GM19438 (cell line): ENCODE results near the gene KIZ.
"Not testable (repeated sequence)": the region's sequence is repeated elsewhere in the genome, so short reads cannot be mapped to it uniquely, and the experiment has no call there.

Experiments used
- ATAC-seq: cut with Tn5 transposase; IDR thresholded peaks from one replicate; pipeline ENCODE4 v1.9.1; 2021; ENCODE audit warnings: low read depth; ENCODE audit not compliant: unreplicated experiment

KIZ gene

GRCh38 chr20:21219686-21220085 is 93.8 kb downstream of the KIZ start:
- ATAC-seq: no peak

DNA sequence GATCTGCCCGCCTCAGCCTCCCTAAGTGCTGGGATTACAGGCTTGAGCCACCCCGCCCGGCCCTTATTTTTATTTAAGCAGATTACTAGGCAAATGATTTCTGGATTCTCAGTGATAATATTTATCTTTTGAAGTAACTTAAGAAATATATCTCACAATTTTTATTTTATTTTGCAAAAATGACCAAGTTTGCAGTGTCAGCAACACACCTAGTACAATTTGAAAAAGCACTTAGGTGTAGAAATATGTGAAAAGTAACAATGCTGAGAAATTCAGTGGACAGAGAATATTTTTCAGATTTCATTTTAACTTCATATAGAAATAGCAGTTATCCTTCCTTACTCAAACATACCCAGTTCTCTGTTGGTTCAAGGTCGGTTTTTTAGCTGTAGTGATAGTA is 98.3 kb downstream of the KIZ start:
- no peak for ATAC-seq

DNA sequence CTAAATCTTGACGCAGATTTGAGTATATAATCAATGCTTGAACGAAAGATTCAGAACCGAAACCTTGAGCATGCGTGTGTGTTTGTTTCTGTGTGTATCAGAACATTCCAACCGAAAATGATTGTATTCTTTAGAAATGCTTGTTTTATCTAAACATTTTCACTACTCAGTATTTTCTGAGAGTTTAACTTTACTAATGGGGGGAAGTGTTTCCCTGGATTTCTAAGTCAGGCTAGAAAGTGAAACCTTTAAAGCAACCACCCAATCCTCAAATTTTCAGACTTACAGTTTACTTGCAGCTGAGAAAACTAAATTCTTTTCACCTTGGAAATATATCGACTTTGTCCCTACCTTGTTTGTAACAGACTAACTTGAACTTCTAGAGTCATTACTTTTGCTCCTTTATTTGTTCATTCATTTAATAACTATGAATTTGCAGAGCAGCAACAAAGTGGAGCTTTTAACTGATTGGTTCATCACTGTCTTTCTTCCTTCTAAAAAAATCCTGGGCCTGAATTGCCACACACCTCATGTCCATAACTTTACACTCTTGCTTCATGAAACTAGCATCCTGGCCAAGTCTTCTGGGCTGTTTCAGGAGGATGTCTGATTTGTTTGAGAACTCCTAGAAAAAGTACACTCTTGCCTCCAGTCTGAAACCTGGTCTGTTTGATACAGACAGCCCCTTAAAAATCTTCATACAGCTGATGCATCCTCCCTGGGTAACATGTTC is 99.5 kb downstream of the KIZ start:
- no peak for ATAC-seq

DNA sequence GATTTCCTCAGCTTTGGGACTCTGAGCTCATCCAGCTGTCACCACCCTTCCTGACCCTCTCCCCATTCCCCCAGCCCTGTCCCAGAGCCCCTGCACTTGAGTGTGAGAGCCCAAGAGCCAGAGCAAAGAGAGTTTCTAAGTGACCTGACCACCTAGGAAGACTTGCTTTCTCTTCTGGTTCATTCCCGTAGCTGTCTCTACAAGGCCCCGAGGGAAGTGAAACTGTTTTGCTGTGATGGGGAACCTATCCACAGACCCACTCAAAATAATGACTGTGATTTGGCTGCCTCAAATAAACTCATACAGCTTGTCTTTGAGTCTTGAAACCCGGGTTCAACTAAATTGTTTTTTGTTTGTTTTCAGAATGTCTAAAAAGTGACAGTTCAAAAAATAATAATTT is 102.6 kb downstream of the KIZ start:
- no peak for ATAC-seq

DNA sequence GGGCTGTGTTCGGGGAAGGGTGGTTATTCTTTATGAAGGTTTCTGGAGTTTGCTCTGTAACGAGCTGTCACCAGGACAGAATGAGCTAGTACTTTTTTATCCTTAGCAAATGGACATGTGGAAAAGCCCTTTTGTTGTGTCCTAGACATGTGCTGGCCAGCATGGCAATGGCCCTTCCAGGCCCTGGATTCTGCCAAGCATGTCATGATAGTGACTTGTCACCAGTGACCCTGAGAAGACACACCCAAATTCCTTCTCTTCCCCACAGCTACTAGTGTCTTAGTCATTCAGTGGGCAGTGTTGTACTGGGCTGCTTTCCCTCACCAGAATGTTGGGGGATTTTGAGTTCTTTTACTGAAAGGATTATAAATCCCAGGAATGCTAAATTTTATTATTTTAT is 103.3 kb downstream of the KIZ start:
- ATAC-seq: no peak

GRCh38 chr20:21230220-21230619 is 104.3 kb downstream of the KIZ start:
- no peak for ATAC-seq

- ATAC-seq: no peak
Observed at GRCh38 chr20:21230686-21231085, 104.8 kb downstream of the KIZ start.

DNA sequence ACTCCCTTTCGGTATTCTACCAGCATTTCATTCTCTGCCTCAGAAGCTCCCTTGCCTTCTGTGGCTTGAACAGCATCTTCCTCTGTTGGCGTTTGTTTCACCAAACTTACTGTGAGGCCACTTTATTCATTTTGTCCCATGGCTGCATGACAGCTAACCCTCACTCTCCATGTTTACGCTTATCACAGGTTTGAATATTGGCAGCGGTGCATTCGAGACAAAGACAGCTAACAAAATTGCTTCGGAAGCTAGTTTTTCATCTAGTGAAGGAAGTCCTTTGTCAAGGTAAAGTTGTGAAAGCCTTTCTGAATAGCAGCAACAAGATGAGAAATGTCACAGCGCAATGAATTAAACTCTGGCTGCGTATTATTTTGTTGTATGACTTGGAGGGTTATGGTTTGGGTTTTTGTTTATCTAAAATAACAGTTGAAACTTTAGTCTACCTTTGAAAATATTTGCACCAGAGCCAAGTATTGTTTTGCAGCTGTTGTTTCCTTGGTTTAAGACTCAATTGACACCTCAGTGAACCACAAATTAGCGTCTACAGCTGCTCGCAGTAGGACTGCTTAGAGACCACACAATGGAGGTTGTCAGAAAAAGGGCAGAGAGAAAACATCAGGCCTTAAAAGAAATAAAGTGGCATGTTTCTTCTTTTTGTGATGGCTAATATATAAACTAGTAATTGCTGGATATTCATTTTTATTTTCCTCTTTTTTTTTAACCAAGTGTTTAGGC is 106.8 kb downstream of the KIZ start:
- ATAC-seq: no peak

- ATAC-seq: no peak
Observed at GRCh38 chr20:21234324-21234723, 108.4 kb downstream of the KIZ start.

GRCh38 chr20:21234806-21235483 is 109.1 kb downstream of the KIZ start:
- ATAC-seq: no peak

- no peak for ATAC-seq
Observed at GRCh38 chr20:21235484-21236445, 109.9 kb downstream of the KIZ start.

GRCh38 chr20:21237956-21238799 is 112.3 kb downstream of the KIZ start:
- no peak for ATAC-seq

GRCh38 chr20:21238818-21239536 is 113.1 kb downstream of the KIZ start:
- ATAC-seq: no peak

- no peak for ATAC-seq
Observed at GRCh38 chr20:21240394-21240793, 114.5 kb downstream of the KIZ start.

- ATAC-seq: no peak
Observed at GRCh38 chr20:21241406-21241805, 115.5 kb downstream of the KIZ start.

- no peak for ATAC-seq
Observed at GRCh38 chr20:21243811-21244210, 117.9 kb downstream of the KIZ start.

GRCh38 chr20:21244808-21245207 is 118.9 kb downstream of the KIZ start:
- no peak for ATAC-seq

DNA sequence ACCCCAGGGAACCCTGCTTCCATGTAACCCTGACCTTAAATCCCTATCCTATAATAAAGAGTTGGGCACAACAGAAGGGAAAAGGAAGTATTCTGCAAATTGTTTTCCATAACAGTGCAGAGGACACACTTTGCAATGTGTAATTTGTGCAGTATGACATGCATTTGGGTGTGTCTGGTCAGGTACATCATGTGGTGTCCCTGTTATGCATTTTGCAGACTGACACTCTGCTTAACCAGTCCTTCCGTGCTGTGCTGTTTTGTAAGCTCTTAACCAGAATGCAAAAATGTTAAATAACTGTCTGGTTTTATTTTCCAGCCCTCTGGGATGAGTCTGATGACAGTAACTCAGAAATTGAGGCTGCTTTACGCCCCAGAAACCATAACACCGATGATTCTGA is 120.3 kb downstream of the KIZ start:
- no peak for ATAC-seq

- not testable (repeated sequence) for ATAC-seq
Observed at GRCh38 chr20:21247603-21248095, 121.8 kb downstream of the KIZ start.
